ENCODE measurements around the gene TAF1. TPM values are rescaled to one million over a fixed set of nuclear protein-coding genes. Genes with fewer than 3 reads are reported as not detected.
"Not testable (repeated sequence)": the region's sequence is repeated elsewhere in the genome, so short reads cannot be mapped to it uniquely, and the experiment has no call there.

The TAF1 gene
- total RNA-seq, 2 donors from 2014 or later = 27.1 to 67.9 TPM

DNA sequence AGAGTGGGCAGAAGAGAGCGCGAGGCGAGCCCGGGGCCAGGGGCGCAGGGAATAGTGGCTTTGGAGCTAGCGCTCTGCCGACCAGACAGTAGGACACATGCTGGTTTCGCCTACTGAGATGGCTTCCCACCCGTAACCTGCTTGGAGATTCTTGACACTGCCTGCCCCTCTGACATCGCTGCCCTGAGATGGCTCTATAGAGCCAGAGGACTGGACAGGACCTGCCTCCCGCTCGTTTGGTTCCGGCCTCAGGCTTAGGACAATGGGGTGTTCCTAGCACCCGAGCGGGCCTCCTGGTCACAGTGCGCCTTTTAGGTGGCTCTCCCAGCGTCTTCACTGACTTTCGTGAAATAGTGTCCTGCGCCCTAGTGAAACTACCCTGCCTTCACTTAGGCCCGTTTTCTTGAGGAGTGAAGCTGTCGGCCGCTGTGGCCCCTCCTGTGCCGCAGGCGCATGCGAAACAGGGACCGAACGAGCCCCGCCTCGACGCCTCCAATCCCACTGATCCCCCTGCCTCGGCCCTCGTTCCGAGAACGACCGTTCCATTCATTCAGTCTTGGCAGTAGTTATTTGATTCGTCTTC lies 608 bp downstream of the TAF1 start:
- TF ChIP-seq POLR2AphosphoS5 (IDR thresholded peaks at IDR 0.05) (no peak), POLR2A (IDR thresholded peaks at IDR 0.05) (no peak)
- TF ChIP-seq, protein P1, sequence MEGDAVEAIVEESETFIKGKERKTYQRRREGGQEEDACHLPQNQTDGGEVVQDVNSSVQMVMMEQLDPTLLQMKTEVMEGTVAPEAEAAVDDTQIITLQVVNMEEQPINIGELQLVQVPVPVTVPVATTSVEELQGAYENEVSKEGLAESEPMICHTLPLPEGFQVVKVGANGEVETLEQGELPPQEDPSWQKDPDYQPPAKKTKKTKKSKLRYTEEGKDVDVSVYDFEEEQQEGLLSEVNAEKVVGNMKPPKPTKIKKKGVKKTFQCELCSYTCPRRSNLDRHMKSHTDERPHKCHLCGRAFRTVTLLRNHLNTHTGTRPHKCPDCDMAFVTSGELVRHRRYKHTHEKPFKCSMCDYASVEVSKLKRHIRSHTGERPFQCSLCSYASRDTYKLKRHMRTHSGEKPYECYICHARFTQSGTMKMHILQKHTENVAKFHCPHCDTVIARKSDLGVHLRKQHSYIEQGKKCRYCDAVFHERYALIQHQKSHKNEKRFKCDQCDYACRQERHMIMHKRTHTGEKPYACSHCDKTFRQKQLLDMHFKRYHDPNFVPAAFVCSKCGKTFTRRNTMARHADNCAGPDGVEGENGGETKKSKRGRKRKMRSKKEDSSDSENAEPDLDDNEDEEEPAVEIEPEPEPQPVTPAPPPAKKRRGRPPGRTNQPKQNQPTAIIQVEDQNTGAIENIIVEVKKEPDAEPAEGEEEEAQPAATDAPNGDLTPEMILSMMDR (IDR thresholded peaks at IDR 0.05) = no peak
- Histone ChIP-seq H3K4me1 (replicated peaks) (no peaks in the 10 kb centered on the region), H3K4me3 (peak overlapping the region; percentile 46 to 51), H3K9me3 (no peaks in the 10 kb centered on the region), H3K27me3 (replicated peaks; ENCODE audit: insufficient read depth) (no peaks in the 10 kb centered on the region), H3K36me3 (no peaks in the 10 kb centered on the region), H3K27ac (peak overlapping the region; percentile 77 to 79)
- intact Hi-C loops (cut with DNase I) = loop anchor here (5.0 to 10.0 kb wide), 2 partner anchors 82 to 114 kb away; partner anchors contain the start of genes NONO and ZMYM3
- 1% methylated on average over 22 of the region's 36 CpGs for WGBS
- DNase-seq (ENCODE audit: low spot score) = no peak

DNA sequence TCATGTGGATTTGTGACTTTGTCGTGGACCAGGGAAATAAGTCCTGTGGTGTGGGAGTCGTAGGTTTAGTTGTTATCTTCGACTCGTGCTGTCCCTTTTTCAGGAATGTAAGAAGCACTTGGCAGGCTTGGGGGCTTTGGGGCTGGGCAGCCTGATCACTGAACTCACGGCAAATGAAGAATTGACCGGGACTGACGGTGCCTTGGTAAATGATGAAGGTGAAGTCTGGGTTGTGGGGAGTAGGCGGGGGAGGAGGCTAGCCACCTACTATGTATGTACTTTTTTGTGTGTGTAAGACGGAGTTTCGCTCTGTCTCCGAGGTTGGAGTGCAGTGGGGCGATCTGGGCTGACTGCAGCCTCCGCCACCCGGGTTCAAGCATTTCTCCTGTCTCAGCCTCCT lies 1.2 kb downstream of the TAF1 start:
- peak overlapping the region; percentile 46 to 51 for H3K4me3 ChIP-seq
- no peak overlapping the region for H3K27ac ChIP-seq
- H3K27me3 ChIP-seq (replicated peaks; ENCODE audit: insufficient read depth) = no peaks in the 10 kb centered on the region
- H3K9me3 ChIP-seq = no peaks in the 10 kb centered on the region
- intact Hi-C loops (cut with DNase I) = loop anchor here (5.0 to 10.0 kb wide), 2 partner anchors 83 to 115 kb away; partner anchors contain the start of genes NONO and ZMYM3
- H3K36me3 ChIP-seq = no peaks in the 10 kb centered on the region
- 3% methylated on average over 8 of the region's 14 CpGs for WGBS
- DNase-seq (ENCODE audit: low spot score) = no peak
- no peaks in the 10 kb centered on the region for H3K4me1 ChIP-seq (replicated peaks)
- no peak for TF ChIP-seq POLR2AphosphoS5 (IDR thresholded peaks at IDR 0.05)
- TF ChIP-seq, protein P1 (IDR thresholded peaks at IDR 0.05) = no peak
- no peak for TF ChIP-seq POLR2A (IDR thresholded peaks at IDR 0.05)

DNA sequence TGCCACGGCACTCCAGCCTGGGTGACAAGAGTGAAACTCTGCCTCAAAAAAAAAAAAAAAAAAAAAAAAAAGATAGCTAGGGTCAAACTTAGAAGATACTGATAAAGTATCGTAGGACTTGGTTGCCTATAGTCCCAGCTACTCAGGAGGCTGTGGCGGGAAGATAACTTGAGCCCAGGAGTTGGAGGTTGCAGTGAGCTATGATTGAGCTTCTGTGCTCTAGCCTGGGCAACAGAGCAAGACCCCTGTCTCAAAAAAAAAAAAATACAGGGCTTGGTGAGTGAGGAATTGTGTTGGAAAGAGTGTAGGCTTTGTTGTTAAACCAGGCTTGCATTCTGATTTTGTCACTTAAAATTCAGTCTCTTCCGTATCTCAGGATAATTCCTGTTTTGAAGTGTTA lies 6.2 kb downstream of the TAF1 start:
- intact Hi-C loops (cut with DNase I) = no loop called here
- no peak for DNase-seq (ENCODE audit: low spot score)
- peaks cover 0 to 2% of the 10 kb centered on the region in 2 donors for H3K36me3 ChIP-seq
- no peak for TF ChIP-seq POLR2A (IDR thresholded peaks at IDR 0.05)
- no peaks in the 10 kb centered on the region for H3K4me1 ChIP-seq (replicated peaks)
- H3K27ac ChIP-seq = no peak overlapping the region
- H3K9me3 ChIP-seq = no peaks in the 10 kb centered on the region
- no peak overlapping the region for H3K4me3 ChIP-seq
- 95% methylated on average over 4 of the region's 4 CpGs for WGBS
- no peaks in the 10 kb centered on the region for H3K27me3 ChIP-seq (replicated peaks; ENCODE audit: insufficient read depth)

DNA sequence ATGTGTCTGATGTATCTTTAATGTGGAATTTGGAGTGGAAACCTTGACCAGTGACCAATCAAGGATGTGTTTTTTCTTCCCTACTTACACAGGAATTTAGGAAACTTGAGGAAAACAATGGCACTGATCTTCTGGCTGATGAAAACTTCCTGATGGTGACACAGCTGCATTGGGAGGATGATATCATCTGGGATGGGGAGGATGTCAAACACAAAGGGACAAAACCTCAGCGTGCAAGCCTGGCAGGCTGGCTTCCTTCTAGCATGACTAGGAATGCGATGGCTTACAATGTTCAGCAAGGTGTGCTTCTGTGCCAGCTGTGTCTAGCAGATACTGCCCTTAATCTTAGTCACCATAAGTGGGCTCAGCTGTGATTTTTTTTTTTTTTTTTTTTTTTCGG lies 12.6 kb downstream of the TAF1 start:
- H3K9me3 ChIP-seq = no peaks in the 10 kb centered on the region
- no peak for DNase-seq (ENCODE audit: low spot score)
- no peak overlapping the region for H3K27ac ChIP-seq
- peaks cover 0 to 4% of the 10 kb centered on the region in 2 donors for H3K36me3 ChIP-seq
- 94% methylated on average over 2 of the region's 3 CpGs for WGBS
- TF ChIP-seq, protein P1 (IDR thresholded peaks at IDR 0.05) = no peak
- TF ChIP-seq POLR2A (IDR thresholded peaks at IDR 0.05) (no peak), POLR2AphosphoS5 (IDR thresholded peaks at IDR 0.05) (no peak)
- no peak overlapping the region for H3K4me3 ChIP-seq
- H3K27me3 ChIP-seq (replicated peaks; ENCODE audit: insufficient read depth) = no peaks in the 10 kb centered on the region
- intact Hi-C loops (cut with DNase I) = no loop called here
- H3K4me1 ChIP-seq (replicated peaks) = no peaks in the 10 kb centered on the region

DNA sequence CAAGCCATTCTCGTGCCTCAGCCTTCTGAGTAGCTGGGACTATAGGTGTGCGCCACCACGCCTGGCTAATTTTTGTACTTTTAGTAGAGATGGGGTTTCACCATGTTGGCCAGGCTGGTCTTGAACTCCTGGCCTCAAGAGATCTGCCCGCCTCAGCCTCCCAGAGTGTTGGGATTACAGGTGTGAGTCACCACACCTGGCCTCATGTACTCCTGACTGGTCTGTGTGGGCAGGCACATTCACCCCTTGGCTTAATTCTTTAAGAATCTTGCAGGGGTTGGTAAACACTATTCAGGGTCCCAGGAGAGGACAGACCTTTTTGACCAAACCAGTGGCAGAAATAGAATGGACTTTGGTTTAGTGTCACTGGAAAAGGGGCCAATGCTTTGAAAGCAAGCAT lies 25.6 kb downstream of the TAF1 start:
- DNase-seq (ENCODE audit: low spot score); H3K9me3 ChIP-seq; H3K36me3 ChIP-seq; intact Hi-C loops (cut with DNase I); H3K4me1 ChIP-seq (replicated peaks); H3K4me3 ChIP-seq; H3K27me3 ChIP-seq (replicated peaks; ENCODE audit: insufficient read depth); H3K27ac ChIP-seq: not testable (repeated sequence)
- WGBS = 84% methylated on average over 3 of the region's 4 CpGs

DNA sequence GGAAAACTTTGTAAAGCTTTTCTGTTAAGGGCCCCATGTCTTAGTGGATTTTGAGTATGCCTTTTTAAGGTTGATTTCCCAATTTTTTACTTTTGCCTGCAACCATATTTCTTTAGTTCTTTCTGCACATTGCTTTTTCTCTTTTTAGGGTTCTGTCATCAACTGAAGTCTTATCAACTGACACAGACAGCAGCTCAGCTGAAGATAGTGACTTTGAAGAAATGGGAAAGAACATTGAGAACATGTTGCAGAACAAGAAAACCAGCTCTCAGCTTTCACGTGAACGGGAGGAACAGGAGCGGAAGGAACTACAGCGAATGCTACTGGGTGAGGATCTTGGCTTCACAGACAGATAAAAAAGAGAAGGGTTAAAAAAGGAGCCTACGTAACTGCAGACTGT lies 27.8 kb downstream of the TAF1 start:
- Histone ChIP-seq H3K4me1 (replicated peaks) (no peaks in the 10 kb centered on the region), H3K36me3 (no peaks in the 10 kb centered on the region), H3K27me3 (replicated peaks; ENCODE audit: insufficient read depth) (no peaks in the 10 kb centered on the region), H3K27ac (no peak overlapping the region), H3K4me3 (no peak overlapping the region), H3K9me3 (no peaks in the 10 kb centered on the region)
- WGBS = 90% methylated on average over 5 of the region's 5 CpGs
- no peak for DNase-seq (ENCODE audit: low spot score)
- intact Hi-C loops (cut with DNase I) = no loop called here
- TF ChIP-seq POLR2AphosphoS5 (IDR thresholded peaks at IDR 0.05) = no peak
- TF ChIP-seq, protein P1 (IDR thresholded peaks at IDR 0.05) = no peak
- TF ChIP-seq POLR2A (IDR thresholded peaks at IDR 0.05) = no peak

Measured in prostate gland (tissue), 2 donors.